Mammary epithelial cell (primary cell): Measurements from ENCODE around the gene GGA2.

Experiments
- EZH2 ChIP-seq: IDR thresholded peaks from 2 replicates; pipeline ENCODE4 v1.6.1; 2012; ENCODE audit warnings: low read length, inconsistent platforms, borderline replicate concordance
- TF ChIP-seq, protein P1 (sequence below), 2 donors: IDR thresholded peaks in 1 of 2; conservative IDR thresholded peaks in 1 of 2; 2 replicates each; pipeline ENCODE4 v1.5.1; 2011 to 2012; ENCODE audit warnings: inconsistent platforms in 2 of 2, low read length in 2 of 2, mild to moderate bottlenecking in 2 of 2, control low read depth in 1 of 2, low read depth in 1 of 2; ENCODE audit not compliant: insufficient read depth in 1 of 2; ENCODE audit errors: extremely low read depth in 1 of 2

DNA sequence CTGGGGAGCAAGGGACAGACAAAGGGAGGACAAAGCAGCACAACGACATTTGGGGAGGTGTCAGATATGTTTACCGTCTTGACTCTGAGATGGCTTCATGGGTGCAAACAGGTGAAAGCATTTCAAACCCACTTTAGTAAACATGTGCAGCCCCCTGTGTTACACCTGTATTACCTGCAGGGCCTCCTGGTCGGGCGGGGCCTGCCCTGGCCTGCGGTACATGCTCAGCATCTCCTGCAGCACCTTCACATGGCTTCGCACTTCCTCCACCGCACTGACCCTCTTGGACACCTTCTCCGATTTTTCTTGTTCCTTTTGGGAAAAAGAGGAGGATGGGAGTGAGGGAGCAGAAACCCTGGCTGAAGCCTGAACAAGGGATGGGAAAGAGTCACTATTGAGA lies 24.5 kb downstream of the GGA2 start:
- TF ChIP-seq, protein P1, sequence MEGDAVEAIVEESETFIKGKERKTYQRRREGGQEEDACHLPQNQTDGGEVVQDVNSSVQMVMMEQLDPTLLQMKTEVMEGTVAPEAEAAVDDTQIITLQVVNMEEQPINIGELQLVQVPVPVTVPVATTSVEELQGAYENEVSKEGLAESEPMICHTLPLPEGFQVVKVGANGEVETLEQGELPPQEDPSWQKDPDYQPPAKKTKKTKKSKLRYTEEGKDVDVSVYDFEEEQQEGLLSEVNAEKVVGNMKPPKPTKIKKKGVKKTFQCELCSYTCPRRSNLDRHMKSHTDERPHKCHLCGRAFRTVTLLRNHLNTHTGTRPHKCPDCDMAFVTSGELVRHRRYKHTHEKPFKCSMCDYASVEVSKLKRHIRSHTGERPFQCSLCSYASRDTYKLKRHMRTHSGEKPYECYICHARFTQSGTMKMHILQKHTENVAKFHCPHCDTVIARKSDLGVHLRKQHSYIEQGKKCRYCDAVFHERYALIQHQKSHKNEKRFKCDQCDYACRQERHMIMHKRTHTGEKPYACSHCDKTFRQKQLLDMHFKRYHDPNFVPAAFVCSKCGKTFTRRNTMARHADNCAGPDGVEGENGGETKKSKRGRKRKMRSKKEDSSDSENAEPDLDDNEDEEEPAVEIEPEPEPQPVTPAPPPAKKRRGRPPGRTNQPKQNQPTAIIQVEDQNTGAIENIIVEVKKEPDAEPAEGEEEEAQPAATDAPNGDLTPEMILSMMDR (conservative IDR thresholded peaks at IDR 0.05 in 1 of 2, IDR thresholded peaks at IDR 0.05 in 1 of 2; ENCODE audit: extremely low read depth in 1 of 2, insufficient read depth in 1 of 2, low read depth in 1 of 2, low read length in 2 of 2): no peak
- no peak for TF ChIP-seq EZH2
